Measurements from ENCODE around the gene DIAPH3. TPM values are rescaled to one million over a fixed set of nuclear protein-coding genes. Genes with fewer than 3 reads are reported as not detected.

DIAPH3 gene
- polyA plus RNA-seq, 2 of the 4 experiments (the other 2 are of a cell fraction) = 10.8 to 13.6 TPM

GRCh38 chr13:60112771-60113170 lies 51.0 kb downstream of the DIAPH3 start:
- TF ChIP-seq SREBF2 (IDR thresholded peaks at IDR 0.05) = no peak
- TF ChIP-seq ELK1 (IDR thresholded peaks at IDR 0.05; ENCODE audit: low read depth, low read length) = no peak
- TF ChIP-seq FOSL2 (IDR thresholded peaks at IDR 0.05) = no peak
- no peak for TF ChIP-seq FOSL2 (CRISPR knock-in tag; IDR thresholded peaks at IDR 0.05)
- no peak for TF ChIP-seq HES2 (IDR thresholded peaks at IDR 0.05)
- no peak for TF ChIP-seq ATOH8 (CRISPR knock-in tag; IDR thresholded peaks at IDR 0.05; ENCODE audit: low read depth)
- TF ChIP-seq HOXB5 (CRISPR knock-in tag; IDR thresholded peaks at IDR 0.05) = no peak
- no peak for TF ChIP-seq SMC3 (IDR thresholded peaks at IDR 0.05)
- FAIRE-seq = no peak
- POLR2A ChIA-PET = no interaction called here
- CTCF ChIA-PET = interaction anchor here (0.6 kb wide), 1 partner anchor 37 kb away, joined by 3 read pairs; no protein-coding TSS in a partner anchor
- DNase-seq (ENCODE audit: low read depth in 1 of 2, low spot score in 1 of 2) = no peak
- no peak for ATAC-seq
- Histone ChIP-seq H3K4me3 (no peak overlapping the region), H3K4me2 (no peak overlapping the region), H3K9me3 (peaks cover 17% of the 10 kb centered on the region; the same call in 2 of the 3 replicates), H3K4me1 (no peaks in the 10 kb centered on the region), H3K27ac (no peak overlapping the region)
- 90% methylated on average over 1 of the region's 1 CpG for WGBS (ENCODE audit: missing lambda C conversion rate)

- Histone ChIP-seq H3K4me2 (no peak overlapping the region), H3K9me3 (peaks cover 17% of the 10 kb centered on the region; the same call in 2 of the 3 replicates), H3K4me3 (no peak overlapping the region), H3K27ac (no peak overlapping the region), H3K4me1 (no peaks in the 10 kb centered on the region)
- DNase-seq (ENCODE audit: low read depth in 1 of 2, low spot score in 1 of 2) (no peak), FAIRE-seq (no peak), ATAC-seq (no peak)
- CTCF ChIA-PET = no interaction called here
- WGBS (ENCODE audit: missing lambda C conversion rate) = 90% methylated on average over 3 of the region's 3 CpGs
- TF ChIP-seq RNF2 (IDR thresholded peaks at IDR 0.05; ENCODE audit: borderline replicate concordance, low read depth) = no peak
- no peak for TF ChIP-seq MAFK (IDR thresholded peaks at IDR 0.05; ENCODE audit: partially characterized antibody)
- no peak for TF ChIP-seq JUN (IDR thresholded peaks at IDR 0.05)
- no peak for TF ChIP-seq EHMT2 (IDR thresholded peaks at IDR 0.05; ENCODE audit: low read depth)
- no peak for TF ChIP-seq ZSCAN20 (CRISPR knock-in tag; IDR thresholded peaks at IDR 0.05)
- TF ChIP-seq GATA3 (IDR thresholded peaks at IDR 0.05; ENCODE audit: borderline replicate concordance) = no peak
- TF ChIP-seq RAD21 (conservative IDR thresholded peaks at IDR 0.05 in 1 of 2, IDR thresholded peaks at IDR 0.05 in 1 of 2) = no peak
- TF ChIP-seq CBX2 (IDR thresholded peaks at IDR 0.05; ENCODE audit: borderline replicate concordance, low read depth) = no peak
- no peak for TF ChIP-seq KDM5A (IDR thresholded peaks at IDR 0.05)
- TF ChIP-seq HOXB5 (CRISPR knock-in tag; IDR thresholded peaks at IDR 0.05) = no peak
- POLR2A ChIA-PET = no interaction called here
Observed at GRCh38 chr13:60111691-60112090, 52.0 kb downstream of the DIAPH3 start.

- 88% methylated on average over 3 of the region's 3 CpGs for WGBS (ENCODE audit: missing lambda C conversion rate)
- Histone ChIP-seq H3K4me2 (no peak overlapping the region), H3K9me3 (peaks cover 8% of the 10 kb centered on the region; the same call in 2 of the 3 replicates), H3K4me3 (no peak overlapping the region), H3K4me1 (no peaks in the 10 kb centered on the region), H3K27ac (no peak overlapping the region)
- ATAC-seq = no peak
- no peak for DNase-seq (ENCODE audit: low read depth in 1 of 2, low spot score in 1 of 2)
- CTCF ChIA-PET = no interaction called here
- FAIRE-seq = no peak
- TF ChIP-seq ZNF302 (CRISPR knock-in tag; IDR thresholded peaks at IDR 0.05) = no peak
- TF ChIP-seq MAFK (IDR thresholded peaks at IDR 0.05; ENCODE audit: partially characterized antibody) = no peak
- TF ChIP-seq BCL3 (IDR thresholded peaks at IDR 0.05) = no peak
- no peak for TF ChIP-seq HOXB13 (CRISPR knock-in tag; IDR thresholded peaks at IDR 0.05; ENCODE audit: low read depth)
- TF ChIP-seq RAD21 (conservative IDR thresholded peaks at IDR 0.05 in 1 of 2, IDR thresholded peaks at IDR 0.05 in 1 of 2) = no peak
- no peak for TF ChIP-seq RNF2 (IDR thresholded peaks at IDR 0.05; ENCODE audit: borderline replicate concordance, low read depth)
- TF ChIP-seq CBX2 (IDR thresholded peaks at IDR 0.05; ENCODE audit: borderline replicate concordance, low read depth) = no peak
- TF ChIP-seq HEYL (CRISPR knock-in tag; IDR thresholded peaks at IDR 0.05) = no peak
- TF ChIP-seq GATA3 (IDR thresholded peaks at IDR 0.05; ENCODE audit: borderline replicate concordance) = no peak
- no peak for TF ChIP-seq JUNB (IDR thresholded peaks at IDR 0.05)
- TF ChIP-seq HOXA7 (CRISPR knock-in tag; IDR thresholded peaks at IDR 0.05) = no peak
- TF ChIP-seq BHLHE40 (IDR thresholded peaks at IDR 0.05; ENCODE audit: low read depth, low read length) = no peak
- TF ChIP-seq FOXS1 (CRISPR knock-in tag; IDR thresholded peaks at IDR 0.05) = no peak
- POLR2A ChIA-PET = no interaction called here
Observed at GRCh38 chr13:60109285-60109684, 54.4 kb downstream of the DIAPH3 start.
